HG03571 (cell line): ENCODE measurements around the gene CT45A7.
"Not testable (repeated sequence)": the region's sequence is repeated elsewhere in the genome, so short reads cannot be mapped to it uniquely, and the experiment has no call there.

Experiments
- ATAC-seq: cut with Tn5 transposase; IDR thresholded peaks from one replicate; pipeline ENCODE4 v1.9.1; 2021; ENCODE audit not compliant: unreplicated experiment

The CT45A7 gene

GRCh38 chrX:135837180-135837579, at the start of gene CT45A7:
CT45A7 (minus strand) TSS chrX:135837280; CDS start chrX:135833533, 3,747 bp downstream.
- ATAC-seq = not testable (repeated sequence)

GRCh38 chrX:135882741-135883140, 45.7 kb upstream of the CT45A7 start:
- not testable (repeated sequence) for ATAC-seq

GRCh38 chrX:135871712-135872111, 34.6 kb upstream of the CT45A7 start, which contains the start of gene CT45A9:
CT45A9 (minus strand) TSS chrX:135871812; CDS start chrX:135868061, 3,751 bp downstream.
- not testable (repeated sequence) for ATAC-seq

- ATAC-seq = not testable (repeated sequence)
Measured at GRCh38 chrX:135854438-135854837, 17.4 kb upstream of the CT45A7 start, which contains the start of gene CT45A8. CT45A8 (minus strand) TSS chrX:135854538; CDS start chrX:135850783, 3,755 bp downstream.

- ATAC-seq = not testable (repeated sequence)
Measured at GRCh38 chrX:135819912-135820311, 17.2 kb downstream of the CT45A7 start, which contains the start of gene CT45A2. CT45A2 (minus strand) TSS chrX:135820012; CDS start chrX:135816265, 3,747 bp downstream.

GRCh38 chrX:135802687-135803086, 34.4 kb downstream of the CT45A7 start, which contains the start of gene CT45A6:
CT45A6 (minus strand) TSS chrX:135802787; CDS start chrX:135798993, 3,794 bp downstream.
- ATAC-seq = not testable (repeated sequence)

- ATAC-seq = not testable (repeated sequence)
Measured at GRCh38 chrX:135785403-135785802, 51.7 kb downstream of the CT45A7 start, which contains the start of gene CT45A5. CT45A5 (minus strand) TSS chrX:135785503; CDS start chrX:135781729, 3,774 bp downstream.
